ENCODE measurements around the gene MAP4K2. TPM values are rescaled to one million over a fixed set of nuclear protein-coding genes. Genes with fewer than 3 reads are reported as not detected.

MAP4K2 gene
- polyA plus RNA-seq, 3 donors = 9.9 to 38.0 (median 12.6) TPM

DNA sequence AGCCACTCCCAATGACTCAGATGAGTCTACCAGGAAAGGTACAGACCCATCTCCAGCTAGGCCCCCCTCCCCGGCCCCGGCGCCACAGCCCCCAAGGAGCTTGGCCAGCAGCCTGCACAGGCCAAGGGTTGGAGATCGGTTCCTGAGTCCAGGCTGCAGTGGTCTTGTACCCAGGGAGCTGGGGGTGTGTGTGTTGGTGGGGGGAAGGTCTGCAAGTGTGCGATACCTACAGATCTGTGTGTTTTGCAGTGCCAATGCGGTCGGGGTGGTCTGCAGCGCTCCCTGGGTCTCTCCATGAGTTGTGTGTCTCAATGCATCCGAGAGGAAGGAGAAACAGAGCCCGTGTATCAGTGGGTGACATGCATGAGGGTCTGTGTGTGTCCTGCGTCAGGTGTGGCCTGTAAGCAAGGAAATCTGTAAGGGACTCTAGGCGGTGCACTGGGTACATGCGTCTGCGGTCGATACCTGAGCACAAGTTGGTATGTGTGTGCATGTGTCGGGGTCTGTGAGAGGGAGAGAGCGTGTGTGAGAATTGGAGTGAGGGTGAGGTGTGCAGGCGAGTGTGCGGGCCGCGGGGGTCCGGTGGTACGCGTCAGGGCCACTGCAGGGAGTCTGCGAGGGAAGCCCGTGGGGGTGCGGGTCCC, 40.8 kb upstream of the MAP4K2 start:
- no peak for DNase-seq
- Mint-ChIP-seq H3K36me3 (peaks cover 0 to 2% of the 10 kb centered on the region in 2 donors), H3K4me1 (peaks cover 30% of the 10 kb centered on the region), H3K27me3 (ENCODE audit: low read depth in 3 of 3) (peaks cover 3 to 18% (median 18%) of the 10 kb centered on the region in 3 donors), H3K27ac (peak overlapping the region in 1 of 7 donors; percentile 53), H3K9me3 (peaks cover 0 to 2% (median 0%) of the 10 kb centered on the region in 7 donors), H3K4me3 (peak overlapping the region; percentile 64)
- H2AFZ ChIP-seq (ENCODE audit: insufficient read depth, low read depth, low read length, poor library complexity, severe bottlenecking) = no peak overlapping the region
- H3K36me3 ChIP-seq (replicated peaks in 1 of 2; ENCODE audit: control insufficient read depth in 1 of 2, insufficient read depth in 2 of 2, low read length in 2 of 2) = no peaks in the 10 kb centered on the region
- H3K27me3 ChIP-seq (ENCODE audit: control insufficient read depth in 2 of 2, insufficient read depth in 2 of 2, low read length in 2 of 2) = peaks cover 0 to 10% of the 10 kb centered on the region in 2 donors
- no peak overlapping the region for H3K9ac ChIP-seq (ENCODE audit: insufficient read depth, low read length, poor library complexity, severe bottlenecking)
- intact Hi-C loops (cut with micrococcal nuclease) = loop anchor here in 1 of 2 donors (10.0 kb wide), 2 partner anchors 59 to 171 kb away; partner anchors contain the start of gene ARL2
- peaks cover 20 to 37% of the 10 kb centered on the region in 2 donors for H3K4me1 ChIP-seq (ENCODE audit: control insufficient read depth in 1 of 2, insufficient read depth in 2 of 2, low read length in 2 of 2)
- no peaks in the 10 kb centered on the region for H3K79me2 ChIP-seq (ENCODE audit: insufficient read depth, low read length)
- TF ChIP-seq CTCF (IDR thresholded peaks at IDR 0.05) = no peak
- 53% methylated on average over 27 of the region's 27 CpGs for WGBS (ENCODE audit: insufficient coverage)
- H3K27ac ChIP-seq (ENCODE audit: low read depth in 1 of 2, low read length in 2 of 2) = no peak overlapping the region
- peak overlapping the region in 1 of 3 experiments; percentile 68 for H3K4me3 ChIP-seq (replicated peaks in 1 of 3; ENCODE audit: low read depth in 2 of 3, low read length in 3 of 3)
- no peaks in the 10 kb centered on the region for H3K9me3 ChIP-seq (replicated peaks in 1 of 2; ENCODE audit: control insufficient read depth in 1 of 2, insufficient read depth in 1 of 2, low read length in 2 of 2)
- H3K4me2 ChIP-seq (replicated peaks; ENCODE audit: extremely low read depth, low read length, poor library complexity, severe bottlenecking) = peak overlapping the region; percentile 86
- H4K20me1 ChIP-seq (ENCODE audit: insufficient read depth, low read length) = peaks cover 2% of the 10 kb centered on the region

GRCh38 chr11:64842851-64843685, 40.1 kb upstream of the MAP4K2 start:
- H3K27me3 ChIP-seq (ENCODE audit: control insufficient read depth in 2 of 2, insufficient read depth in 2 of 2, low read length in 2 of 2) = peaks cover 0 to 10% of the 10 kb centered on the region in 2 donors
- no peaks in the 10 kb centered on the region for H4K20me1 ChIP-seq (ENCODE audit: insufficient read depth, low read length)
- no peak overlapping the region for H3K4me3 ChIP-seq (replicated peaks in 1 of 3; ENCODE audit: low read depth in 2 of 3, low read length in 3 of 3)
- TF ChIP-seq CTCF (IDR thresholded peaks at IDR 0.05) = no peak
- H3K27ac ChIP-seq (ENCODE audit: low read depth in 1 of 2, low read length in 2 of 2) = no peak overlapping the region
- H3K4me2 ChIP-seq (replicated peaks; ENCODE audit: extremely low read depth, low read length, poor library complexity, severe bottlenecking) = no peak overlapping the region
- Mint-ChIP-seq H3K27ac (peak overlapping the region in 1 of 7 donors; percentile 23), H3K36me3 (peaks cover 0 to 2% of the 10 kb centered on the region in 2 donors), H3K9me3 (peaks cover 0 to 2% (median 0%) of the 10 kb centered on the region in 7 donors), H3K4me3 (no peak overlapping the region), H3K4me1 (peaks cover 22% of the 10 kb centered on the region), H3K27me3 (ENCODE audit: low read depth in 3 of 3) (peaks cover 3 to 16% (median 15%) of the 10 kb centered on the region in 3 donors)
- DNase-seq = no peak
- peaks cover 16 to 29% of the 10 kb centered on the region in 2 donors for H3K4me1 ChIP-seq (ENCODE audit: control insufficient read depth in 1 of 2, insufficient read depth in 2 of 2, low read length in 2 of 2)
- no peak overlapping the region for H2AFZ ChIP-seq (ENCODE audit: insufficient read depth, low read depth, low read length, poor library complexity, severe bottlenecking)
- H3K9me3 ChIP-seq (replicated peaks in 1 of 2; ENCODE audit: control insufficient read depth in 1 of 2, insufficient read depth in 1 of 2, low read length in 2 of 2) = no peaks in the 10 kb centered on the region
- H3K79me2 ChIP-seq (ENCODE audit: insufficient read depth, low read length) = no peaks in the 10 kb centered on the region
- no peak overlapping the region for H3K9ac ChIP-seq (ENCODE audit: insufficient read depth, low read length, poor library complexity, severe bottlenecking)
- 90% methylated on average over 14 of the region's 19 CpGs for WGBS (ENCODE audit: insufficient coverage)
- H3K36me3 ChIP-seq (replicated peaks in 1 of 2; ENCODE audit: control insufficient read depth in 1 of 2, insufficient read depth in 2 of 2, low read length in 2 of 2) = no peaks in the 10 kb centered on the region
- intact Hi-C loops (cut with micrococcal nuclease) = loop anchor here in 1 of 2 donors (10.0 kb wide), 2 partner anchors 58 to 172 kb away; partner anchors contain the start of gene ARL2

Measured in CD14-positive monocyte (primary cell).